ENCODE data around the gene NPAS3.

NPAS3 gene

DNA sequence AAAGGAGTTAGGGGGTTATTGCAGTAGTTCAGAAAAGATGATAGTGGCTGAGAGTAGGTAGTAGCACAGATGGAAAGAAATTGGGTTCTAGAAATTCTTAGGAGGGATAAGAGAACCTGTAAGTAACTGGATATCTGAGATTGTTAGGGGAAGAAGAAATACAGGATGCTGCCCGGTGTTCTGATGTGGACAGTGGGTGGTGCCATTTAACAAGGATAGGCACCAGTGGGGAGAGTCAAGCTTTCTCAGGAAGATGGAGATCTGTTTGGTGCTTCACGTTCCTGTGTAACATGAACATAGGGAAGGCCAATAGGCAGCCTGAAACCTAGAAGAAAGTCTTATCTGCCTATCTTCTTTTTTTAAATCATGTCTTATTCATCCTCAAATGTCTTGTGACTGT is 245.9 kb downstream of the NPAS3 start:
- DNase-seq (ENCODE audit: low read depth): no peak

DNA sequence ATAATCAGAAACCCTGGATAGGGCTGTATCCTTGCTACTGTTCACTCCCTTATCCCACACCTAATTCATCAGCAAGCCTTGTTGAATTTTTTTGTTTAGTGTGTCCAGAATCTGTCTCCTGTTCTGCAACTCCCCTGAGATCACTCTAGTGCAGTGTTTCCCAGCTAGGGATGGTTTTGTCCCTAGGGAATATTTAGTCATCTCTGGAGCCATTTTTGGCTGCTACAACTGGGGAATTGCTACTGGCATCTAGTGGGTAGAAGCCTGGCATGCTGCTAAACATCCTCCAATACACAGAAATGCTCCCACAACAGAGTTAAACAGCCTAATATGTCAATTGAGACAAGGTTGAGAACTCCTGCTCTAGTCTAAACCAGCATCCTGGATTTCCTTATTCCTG is 248.0 kb downstream of the NPAS3 start:
- DNase-seq (ENCODE audit: low read depth): no peak

DNA sequence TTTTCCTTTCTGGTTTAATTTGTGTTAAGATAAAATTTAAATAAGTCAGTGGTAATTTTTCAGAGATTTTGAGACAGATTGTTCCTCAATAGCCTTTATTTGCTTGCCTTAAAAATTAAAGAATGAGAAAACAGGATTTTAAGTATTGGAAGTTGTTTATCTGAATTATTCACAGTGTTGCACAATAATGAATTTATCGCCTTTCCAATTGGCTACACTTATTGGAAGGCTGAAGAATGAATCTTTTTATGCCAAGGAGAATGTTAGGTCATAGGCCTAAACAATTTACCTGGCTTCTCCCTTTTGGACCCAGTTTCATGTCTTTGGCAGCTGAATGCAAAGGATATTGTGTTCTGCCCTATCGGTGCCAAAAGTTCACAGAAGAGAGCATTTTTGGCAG is 250.2 kb downstream of the NPAS3 start:
- no peak for DNase-seq (ENCODE audit: low read depth)

DNA sequence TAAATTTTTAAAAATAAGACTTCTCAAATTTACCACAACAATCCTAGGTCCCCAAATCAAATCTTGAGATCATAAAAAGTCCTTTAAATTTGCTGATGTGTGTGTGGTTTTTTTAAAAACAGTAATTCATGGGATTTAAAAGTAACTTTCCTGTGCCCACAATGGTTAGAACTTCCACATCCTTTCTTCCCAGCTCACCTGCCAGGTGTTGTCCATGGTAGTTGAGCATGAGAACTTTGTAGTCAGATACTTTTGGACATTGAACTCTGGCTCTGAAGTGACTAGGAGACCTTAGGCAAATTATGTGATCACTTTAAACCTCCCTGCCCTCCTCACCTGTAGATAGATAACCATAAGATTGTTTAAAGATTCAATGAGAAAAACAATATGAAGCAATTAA is 253.2 kb downstream of the NPAS3 start:
- no peak for DNase-seq (ENCODE audit: low read depth)

DNA sequence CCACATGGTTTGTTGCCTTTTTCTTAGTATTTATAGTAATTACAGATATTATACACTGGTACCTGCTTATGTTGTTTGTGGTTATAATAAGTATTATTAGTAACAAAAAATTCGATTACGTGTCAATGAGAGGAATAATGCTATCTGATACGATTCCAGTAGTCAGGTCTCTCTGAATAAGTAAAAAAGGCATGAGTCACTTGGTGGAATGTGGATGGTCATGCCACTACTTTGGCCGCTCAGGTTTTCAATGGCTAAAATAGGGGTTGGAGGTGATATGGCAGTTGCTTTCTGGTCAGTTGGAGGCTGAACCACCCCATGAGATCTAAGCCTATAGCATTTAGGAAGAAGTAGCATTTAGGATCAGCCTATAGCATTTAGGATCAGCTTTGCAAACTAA is 255.9 kb downstream of the NPAS3 start:
- no peak for DNase-seq (ENCODE audit: low read depth)

DNA sequence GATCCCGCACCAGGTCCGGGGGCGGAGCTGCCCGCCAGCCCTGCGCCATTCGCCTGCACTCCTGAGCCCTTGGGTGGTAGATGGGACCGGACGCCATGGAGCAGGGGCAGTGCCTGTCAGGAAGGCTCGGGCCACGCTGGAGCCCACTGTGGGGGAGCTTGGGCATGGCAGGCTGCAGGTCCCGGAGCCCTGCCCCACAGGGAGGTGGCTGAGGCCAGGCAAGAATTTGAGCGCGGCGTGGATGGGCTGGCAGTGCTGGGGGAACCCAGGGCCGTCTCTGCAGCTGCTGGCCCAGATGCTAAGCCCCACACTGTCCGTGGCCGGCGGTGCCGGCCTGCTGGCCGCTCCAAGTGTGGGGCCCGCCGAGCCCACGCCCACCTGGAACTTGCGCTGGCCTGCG is 260.0 kb downstream of the NPAS3 start:
- DNase-seq (ENCODE audit: low read depth): no peak

DNA sequence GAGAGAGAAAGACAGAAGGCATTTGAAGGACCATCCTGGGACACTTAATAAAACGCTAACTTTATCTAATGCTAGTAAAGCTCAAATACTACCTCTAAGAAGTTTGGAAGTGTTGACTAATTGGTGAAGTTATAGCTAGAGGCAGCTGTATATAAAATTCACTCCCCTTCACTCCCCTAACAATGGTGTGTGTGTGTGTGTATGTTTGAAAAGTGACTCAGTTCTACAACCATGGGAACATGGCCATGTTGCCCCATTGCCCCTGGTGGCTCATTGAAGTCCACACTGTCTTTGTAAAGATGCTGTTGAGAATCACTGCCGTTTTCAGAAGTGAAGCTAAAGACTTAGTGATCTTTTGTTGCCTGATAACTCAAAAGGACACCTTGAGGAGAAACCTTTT is 262.4 kb downstream of the NPAS3 start:
- DNase-seq (ENCODE audit: low read depth): no peak

DNA sequence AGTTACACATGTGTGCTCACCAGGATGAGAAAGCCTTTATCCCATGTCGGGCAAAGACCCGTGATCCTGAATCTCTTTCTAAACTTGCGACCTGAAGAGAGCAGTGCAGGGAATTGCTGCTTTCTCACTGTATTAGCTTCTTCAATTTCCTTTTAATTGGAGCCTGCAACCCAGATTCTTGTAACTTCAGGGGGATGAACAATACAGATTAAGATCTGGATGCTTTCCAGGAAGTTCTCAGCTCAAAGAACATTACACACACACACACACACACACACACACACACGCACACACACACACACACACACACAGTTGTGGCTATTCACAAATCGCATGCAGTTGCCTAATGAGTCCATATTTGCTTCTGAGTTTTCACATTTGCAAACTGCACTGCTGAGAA is 268.3 kb downstream of the NPAS3 start:
- no peak for DNase-seq (ENCODE audit: low read depth)

DNA sequence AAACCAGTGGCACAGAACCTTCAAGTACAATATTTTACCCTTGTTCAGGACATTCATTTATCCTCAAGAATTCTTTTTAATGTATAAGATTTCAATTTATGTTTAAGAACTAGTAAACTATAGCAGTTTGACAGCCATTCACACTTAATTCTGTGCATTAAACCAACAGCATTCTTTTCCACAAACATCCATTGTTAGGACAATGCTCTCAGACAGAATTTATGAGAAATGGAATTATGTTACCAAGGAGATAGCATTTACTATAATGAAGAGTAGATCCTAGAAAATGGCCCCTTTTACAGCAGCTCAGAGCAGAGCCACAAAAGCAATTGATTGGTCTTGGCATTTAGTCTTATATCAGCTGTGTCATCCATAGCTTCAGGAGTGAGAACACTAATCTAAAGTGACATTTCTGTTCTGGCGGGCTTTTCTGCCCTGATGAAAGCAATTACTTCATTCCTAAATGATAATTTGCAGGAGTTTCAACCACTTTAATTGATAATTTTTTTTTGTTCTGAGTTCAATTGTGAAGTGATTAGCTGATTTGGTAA is 268.9 kb downstream of the NPAS3 start:
- no peak for DNase-seq (ENCODE audit: low read depth)

DNA sequence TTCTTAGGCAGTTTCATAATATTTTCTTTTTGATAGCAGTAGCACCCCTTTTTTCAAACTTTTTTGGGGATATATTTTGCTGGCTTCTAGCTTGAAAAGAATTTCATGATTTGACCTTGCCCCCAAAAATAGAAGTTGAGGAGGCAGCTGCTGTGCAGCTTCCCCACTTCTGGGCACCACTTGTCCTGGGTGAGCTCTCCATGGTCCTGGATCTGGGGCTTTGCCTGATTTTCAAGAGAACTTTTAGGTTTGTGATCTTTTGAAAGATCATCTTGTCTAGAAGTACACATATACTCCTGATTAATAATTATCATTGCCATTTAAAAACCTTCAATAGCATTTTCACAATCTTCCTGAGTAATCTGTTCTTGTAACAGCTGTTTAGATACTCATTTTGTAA is 271.6 kb downstream of the NPAS3 start:
- DNase-seq (ENCODE audit: low read depth): no peak

DNA sequence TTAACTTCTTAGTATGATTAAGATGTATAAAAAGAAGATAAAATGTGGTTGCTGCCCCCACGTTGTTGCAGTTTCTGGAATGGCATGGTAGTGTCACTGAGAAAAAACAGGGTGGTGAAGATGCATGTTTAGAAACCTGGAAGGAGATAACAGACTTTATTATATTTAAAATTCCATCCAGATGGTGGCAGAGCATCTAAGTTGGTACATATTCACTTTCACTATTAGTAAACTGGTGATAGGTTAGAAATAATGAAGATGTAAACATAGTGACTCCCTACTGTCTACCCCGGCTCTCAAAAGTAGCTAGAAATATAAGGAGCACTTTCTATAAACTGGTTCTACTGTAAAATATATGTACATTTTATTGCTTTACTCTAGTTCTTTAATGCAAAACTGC is 279.3 kb downstream of the NPAS3 start:
- no peak for DNase-seq (ENCODE audit: low read depth)

DNA sequence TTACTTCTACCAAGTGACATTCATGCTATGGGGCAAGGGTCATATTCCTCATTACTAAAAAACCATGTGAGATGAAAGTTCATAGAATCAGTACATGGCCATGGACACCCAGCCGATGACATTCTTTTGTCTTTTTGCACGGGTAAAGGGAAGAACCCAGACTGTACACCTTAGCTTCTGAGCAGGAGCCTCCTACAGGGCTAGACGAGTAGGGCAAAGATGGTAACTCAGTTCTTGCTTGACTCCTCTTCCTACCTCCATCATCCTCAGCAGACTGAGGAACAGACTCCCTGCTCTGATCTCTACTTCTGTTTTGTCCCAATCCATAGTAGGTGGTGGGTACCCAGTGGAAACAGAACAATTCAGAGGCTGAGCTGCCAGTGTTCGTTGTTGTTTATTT is 281.3 kb downstream of the NPAS3 start:
- DNase-seq (ENCODE audit: low read depth): no peak

DNA sequence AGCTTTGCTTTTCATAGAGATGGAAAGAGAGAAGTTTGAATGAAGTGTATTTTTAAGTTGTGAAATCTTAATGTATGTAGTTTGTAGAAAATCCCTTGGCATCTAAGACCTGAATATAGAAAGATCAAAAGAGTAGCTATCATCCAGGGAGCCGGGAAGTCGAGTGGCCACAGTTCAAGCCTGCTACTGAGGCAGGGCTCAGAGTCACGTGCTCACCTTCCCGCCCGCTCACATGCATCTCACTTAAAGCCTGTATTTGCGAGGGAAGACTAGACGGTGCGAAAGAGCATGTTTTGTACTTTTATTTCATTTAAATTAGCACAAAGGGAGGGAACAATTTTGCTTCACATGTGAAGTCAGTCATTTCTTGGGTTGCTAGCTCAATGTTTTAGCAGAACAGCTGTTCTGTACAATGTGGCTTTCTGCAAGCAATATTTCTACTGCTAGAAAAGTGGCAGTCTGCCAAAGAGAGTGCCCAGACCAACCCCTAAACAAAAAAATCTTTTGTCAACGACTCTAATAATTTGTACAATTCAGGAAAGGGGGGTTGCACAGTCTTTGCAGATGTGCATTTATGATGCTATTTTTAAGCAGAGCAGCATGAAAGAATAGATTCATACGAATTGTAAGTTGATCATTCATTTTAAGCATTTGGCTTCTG is 290.7 kb downstream of the NPAS3 start:
- DNase-seq (ENCODE audit: low read depth): no peak

DNA sequence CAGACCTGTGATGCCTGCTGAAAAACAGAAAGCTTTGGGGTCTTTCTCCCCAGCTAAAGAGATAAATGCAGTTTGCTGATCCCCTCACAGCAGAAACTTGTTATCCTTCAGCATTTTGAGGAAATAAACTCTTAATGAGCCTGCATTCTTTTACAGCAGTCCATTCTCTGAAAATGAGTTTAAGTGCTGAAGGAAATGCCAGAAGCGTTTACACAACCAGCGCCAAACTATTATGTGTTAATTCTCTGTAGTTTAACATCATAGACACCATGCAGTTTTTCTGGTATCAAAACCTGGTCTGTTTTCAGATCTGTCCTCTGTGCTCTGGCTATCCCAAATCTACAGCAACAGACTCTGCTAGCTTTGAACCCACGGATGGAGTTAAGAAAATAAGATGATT is 291.3 kb downstream of the NPAS3 start:
- no peak for DNase-seq (ENCODE audit: low read depth)

DNA sequence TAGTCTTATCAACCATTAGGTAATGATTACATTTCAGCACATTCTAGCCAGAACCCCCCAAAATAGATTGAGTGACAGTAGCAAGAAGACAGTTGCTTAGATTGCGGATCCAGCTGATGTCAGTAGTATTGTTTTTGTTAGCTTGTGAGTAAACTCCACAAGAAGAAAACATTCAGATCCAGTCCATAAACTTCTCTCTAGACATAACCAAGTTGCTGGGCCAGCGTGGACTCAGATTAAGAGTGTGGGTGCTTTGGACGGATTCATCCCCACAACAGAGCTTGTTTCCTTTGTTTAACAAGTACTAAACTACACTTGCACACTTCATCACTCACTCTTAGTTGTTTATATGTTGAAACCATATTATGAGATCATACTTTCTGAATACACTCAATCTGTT is 293.4 kb downstream of the NPAS3 start:
- DNase-seq (ENCODE audit: low read depth): no peak

DNA sequence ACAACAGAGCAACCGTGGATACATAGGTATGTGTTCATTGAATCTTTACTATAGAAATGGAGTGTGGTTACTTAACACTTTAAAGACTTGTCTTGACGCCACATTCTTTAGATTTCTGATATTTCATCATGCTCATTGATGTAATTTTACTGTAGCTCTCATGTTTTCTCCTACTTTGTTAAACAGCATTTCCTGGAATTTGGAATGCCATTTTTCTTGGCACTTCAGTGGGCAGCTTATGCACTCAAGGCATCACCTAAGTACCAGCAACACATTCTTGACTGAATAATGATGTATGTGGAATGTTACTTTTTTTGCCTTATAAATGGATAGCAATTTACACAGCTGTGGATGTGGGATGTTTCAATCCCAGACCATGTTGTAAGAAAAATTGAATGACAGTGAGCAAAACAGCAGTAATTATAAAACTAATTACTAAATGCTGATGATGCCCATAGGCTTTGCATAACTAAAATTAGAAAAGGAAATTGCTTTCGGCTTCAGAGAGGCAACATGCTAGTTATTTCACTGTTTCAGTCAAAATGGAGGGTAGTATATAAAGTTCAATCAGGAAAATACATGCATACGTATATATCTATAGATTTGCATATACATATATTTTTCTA is 298.5 kb downstream of the NPAS3 start:
- DNase-seq (ENCODE audit: low read depth): no peak

DNA sequence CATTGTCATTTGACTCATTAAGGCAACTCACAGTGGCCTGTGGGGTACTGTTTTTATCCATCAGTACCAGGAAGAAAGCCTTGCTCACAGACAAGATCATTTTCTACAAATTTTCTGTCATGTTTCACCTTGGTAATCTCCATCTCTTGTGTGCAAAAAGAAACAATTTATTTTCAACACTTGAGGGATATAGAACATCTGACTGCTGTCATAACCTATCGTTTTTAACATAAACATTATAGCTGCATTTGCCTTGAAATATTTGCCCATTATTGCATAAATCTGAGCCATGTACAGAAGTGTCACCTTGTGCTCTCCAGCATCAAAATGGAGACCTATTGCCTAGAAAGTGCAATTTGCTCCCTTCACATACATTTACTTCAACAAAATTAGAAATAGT is 300.8 kb downstream of the NPAS3 start:
- no peak for DNase-seq (ENCODE audit: low read depth)

DNA sequence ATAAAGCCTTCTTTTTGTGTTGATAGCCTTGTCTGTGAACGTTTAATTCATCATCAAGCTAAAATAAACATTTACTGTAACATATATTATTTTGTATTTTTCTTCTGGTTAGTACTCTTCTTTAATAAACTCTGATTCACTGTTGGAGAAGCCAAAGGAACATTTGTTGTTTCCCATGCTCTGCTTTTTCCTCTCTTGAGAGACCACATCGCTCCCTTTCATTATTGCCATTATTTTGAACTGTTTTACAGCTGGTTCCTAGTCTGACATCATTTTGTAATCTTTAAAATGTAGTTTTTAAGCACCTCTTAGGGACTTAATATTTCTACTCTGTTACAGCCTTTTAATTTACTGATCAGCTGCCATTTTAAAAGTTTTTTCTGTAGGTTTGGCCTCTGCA is 301.8 kb downstream of the NPAS3 start:
- DNase-seq (ENCODE audit: low read depth): no peak

DNA sequence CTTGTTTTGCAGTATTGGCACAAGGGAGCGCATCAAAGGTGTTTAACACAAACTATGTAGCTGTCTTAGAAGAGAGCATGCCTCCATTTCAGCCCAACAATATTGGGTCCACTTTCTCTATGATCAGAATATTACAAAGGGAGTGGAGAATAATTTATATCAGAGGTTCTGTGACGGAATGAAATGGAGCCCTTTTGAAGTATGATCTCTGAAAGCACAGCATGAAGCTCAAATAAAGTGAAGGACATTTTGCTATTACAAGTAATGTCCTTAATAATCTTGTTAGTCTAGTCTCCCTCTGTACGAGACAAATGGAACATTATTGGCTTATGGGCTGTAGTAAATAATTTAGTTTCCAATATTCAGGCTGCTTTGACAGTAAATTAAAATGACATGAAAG is 302.7 kb downstream of the NPAS3 start:
- no peak for DNase-seq (ENCODE audit: low read depth)

DNA sequence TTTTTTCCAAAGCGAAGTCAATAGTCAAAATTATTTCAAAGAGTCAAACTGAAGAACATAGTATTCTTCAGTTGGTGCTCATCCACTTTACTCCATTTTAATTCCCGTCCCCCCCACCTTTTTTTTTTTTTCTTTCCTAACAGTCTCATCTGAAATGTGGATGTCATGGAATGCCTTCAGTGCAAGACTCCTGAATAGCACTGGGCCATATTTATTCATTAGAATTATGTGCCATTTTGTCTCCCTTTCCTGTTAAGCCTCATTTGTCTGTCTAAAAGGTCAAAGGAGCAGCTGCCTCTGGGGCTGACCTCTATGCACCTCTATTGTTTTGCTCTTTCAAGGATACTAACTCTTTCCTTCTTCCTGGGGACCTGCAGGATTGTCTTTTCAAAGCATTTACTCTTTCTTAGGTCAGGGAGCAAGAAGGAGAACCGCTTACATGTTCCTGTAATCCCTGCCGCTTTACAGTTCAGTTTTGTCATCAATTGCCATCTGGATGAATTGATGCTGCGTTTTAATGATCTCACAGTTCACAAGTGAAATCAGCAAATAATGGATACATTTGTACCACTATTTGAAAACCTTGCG is 310.6 kb downstream of the NPAS3 start:
- no peak for DNase-seq (ENCODE audit: low read depth)

DNA sequence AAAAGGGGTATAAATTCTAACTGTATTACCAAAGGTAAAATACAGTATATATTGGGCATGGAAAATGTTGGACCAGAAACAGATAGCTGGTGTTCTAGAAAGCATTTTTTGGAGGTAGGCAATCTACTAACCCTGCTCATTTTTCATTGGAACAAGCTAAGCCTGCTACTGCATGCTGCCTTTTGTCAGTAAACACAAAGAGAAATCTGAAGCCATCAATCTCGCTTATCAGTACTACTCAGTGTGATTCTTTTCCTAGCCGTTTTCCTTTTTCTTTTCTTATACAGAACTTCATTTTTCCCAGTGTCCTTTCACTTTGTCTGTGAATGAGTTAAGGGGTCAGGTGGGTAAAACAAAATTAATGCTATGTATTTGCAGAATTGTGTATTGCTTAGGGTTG is 312.3 kb downstream of the NPAS3 start:
- no peak for DNase-seq (ENCODE audit: low read depth)

DNA sequence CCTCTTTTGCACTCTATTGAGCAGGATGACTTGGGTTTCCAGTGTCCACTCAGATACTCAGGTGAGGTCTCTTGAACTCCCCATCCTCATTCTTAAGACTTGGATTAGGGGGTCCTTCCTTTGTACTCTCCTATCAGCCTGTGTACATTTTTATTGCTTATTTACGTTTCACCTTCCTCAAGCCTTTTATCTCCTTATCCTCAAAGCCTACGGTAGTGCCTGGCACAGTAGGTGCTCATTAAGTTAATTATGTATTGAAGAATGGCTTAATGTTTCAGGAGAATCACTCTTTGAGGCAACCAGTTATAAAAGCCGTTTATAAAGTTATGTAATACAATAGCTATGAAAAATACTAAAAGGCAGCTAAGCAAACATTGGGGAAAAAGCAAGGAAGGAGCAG is 315.7 kb downstream of the NPAS3 start:
- DNase-seq (ENCODE audit: low read depth): no peak

DNA sequence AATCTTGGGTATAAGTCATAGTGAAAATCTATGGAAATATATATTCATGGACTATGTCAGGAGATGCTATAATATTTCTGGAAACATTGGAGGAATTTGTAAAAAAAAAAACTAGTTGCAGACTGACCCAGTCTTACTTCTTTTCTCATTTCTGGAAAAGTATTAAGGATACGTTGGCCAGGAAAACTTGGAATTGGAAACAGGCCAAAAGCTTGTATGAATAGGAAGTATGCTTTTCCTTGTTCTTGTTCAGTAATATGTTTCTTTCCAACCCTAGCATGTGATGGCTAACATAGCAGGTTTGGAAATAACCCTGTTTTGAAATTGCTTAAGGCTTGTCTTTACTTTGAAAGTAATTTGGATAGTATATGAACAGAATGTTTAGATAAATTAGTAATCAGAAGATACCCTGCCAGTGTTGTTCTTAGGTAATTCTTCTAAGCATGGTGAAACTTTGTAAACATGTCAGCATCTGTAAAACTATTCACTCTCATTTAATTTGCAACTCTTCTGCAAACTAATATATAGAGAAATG is 316.2 kb downstream of the NPAS3 start:
- DNase-seq (ENCODE audit: low read depth): no peak
